Sigmoid colon (tissue), 4 donors: Measurements from ENCODE around the gene PTPRA.

ENCODE experiments used
- EP300 ChIP-seq, 4 donors: sonication (generic); formaldehyde crosslinking; IDR thresholded peaks; one replicate each; pipeline ENCODE4 v1.6.1; 2017; ENCODE audit warnings: antibody characterized with exemption in 4 of 4
- TF ChIP-seq, protein P1 (sequence below), 4 experiments: fragments of 450-650 bp in 3 of 4; fragments of 200-600 bp in 1 of 4; IDR thresholded peaks; one replicate each; pipeline ENCODE4 v1.5.1; 2016 to 2019; ENCODE audit warnings: antibody characterized with exemption in 4 of 4, mild to moderate bottlenecking in 3 of 4, moderate library complexity in 2 of 4

DNA sequence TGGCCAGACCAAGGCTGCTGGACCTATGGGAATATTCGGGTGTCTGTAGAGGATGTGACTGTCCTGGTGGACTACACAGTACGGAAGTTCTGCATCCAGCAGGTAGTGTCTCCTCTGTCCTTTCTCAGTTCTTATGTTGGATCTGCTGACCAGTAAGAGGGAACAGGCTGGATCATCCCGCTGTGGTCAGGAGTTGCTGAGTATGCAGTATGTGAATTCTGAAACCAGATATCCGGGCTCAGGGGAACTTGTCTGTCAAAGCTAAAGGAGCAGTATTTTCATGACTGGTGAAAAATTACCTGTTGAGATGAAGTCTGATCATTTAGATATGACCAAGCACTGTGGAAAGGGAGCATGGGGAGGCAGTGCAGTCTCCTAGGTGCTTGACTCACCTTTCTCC, 148.0 kb downstream of the PTPRA start:
- TF ChIP-seq, protein P1, sequence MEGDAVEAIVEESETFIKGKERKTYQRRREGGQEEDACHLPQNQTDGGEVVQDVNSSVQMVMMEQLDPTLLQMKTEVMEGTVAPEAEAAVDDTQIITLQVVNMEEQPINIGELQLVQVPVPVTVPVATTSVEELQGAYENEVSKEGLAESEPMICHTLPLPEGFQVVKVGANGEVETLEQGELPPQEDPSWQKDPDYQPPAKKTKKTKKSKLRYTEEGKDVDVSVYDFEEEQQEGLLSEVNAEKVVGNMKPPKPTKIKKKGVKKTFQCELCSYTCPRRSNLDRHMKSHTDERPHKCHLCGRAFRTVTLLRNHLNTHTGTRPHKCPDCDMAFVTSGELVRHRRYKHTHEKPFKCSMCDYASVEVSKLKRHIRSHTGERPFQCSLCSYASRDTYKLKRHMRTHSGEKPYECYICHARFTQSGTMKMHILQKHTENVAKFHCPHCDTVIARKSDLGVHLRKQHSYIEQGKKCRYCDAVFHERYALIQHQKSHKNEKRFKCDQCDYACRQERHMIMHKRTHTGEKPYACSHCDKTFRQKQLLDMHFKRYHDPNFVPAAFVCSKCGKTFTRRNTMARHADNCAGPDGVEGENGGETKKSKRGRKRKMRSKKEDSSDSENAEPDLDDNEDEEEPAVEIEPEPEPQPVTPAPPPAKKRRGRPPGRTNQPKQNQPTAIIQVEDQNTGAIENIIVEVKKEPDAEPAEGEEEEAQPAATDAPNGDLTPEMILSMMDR (IDR thresholded peaks at IDR 0.05): no peak
- TF ChIP-seq EP300 (IDR thresholded peaks at IDR 0.05): no peak
